GM12872 (cell line): ENCODE results near the gene BRD1.

Source experiments
- TF ChIP-seq, protein P1 (sequence below): IDR thresholded peaks from 3 replicates; pipeline ENCODE4 v1.5.1; 2011; ENCODE audit warnings: low read depth, mild to moderate bottlenecking, low read length, moderate library complexity; ENCODE audit not compliant: insufficient read depth

Gene BRD1

DNA sequence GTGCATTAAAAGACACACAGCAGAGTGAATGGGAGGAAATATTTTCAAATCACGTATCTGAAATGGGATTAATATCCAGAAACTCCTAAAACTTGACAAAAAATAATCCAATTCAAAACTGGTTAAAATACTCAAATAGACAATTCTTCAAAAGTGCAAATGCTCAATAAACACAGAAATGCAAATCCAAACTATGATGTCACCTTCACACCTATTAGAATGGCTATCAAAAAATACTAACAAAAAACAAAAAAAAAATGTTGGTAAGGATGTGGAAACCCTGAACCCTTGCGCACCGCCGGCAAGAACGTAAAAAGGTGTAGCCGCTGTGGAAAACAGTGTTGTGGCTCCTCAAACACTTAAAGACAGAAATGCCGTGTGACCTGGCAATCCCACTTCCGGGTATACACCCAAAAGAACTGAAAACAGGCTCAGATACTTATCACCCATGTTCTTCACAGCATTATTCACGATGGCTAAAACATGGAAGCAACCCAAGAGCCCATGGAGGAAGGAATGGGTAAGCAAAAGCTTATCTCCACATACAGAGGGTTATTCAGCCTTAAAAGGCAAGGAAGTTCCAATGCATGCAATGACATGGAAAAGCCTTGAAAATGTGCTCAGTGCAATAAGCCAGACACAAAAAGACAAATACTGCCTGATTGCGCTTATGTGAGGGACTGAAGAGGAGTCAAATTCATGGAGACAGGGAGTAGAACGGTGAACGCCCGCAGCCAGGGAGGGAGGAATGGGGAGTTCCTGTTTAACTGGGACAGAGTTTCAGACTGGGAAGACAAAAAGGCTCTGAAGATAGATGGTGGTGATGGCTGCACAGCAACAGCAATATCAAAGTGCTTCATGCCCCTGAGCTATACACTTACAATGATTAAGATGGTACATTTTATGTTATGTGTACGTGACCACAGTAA, 19.6 kb downstream of the BRD1 start:
- TF ChIP-seq, protein P1, sequence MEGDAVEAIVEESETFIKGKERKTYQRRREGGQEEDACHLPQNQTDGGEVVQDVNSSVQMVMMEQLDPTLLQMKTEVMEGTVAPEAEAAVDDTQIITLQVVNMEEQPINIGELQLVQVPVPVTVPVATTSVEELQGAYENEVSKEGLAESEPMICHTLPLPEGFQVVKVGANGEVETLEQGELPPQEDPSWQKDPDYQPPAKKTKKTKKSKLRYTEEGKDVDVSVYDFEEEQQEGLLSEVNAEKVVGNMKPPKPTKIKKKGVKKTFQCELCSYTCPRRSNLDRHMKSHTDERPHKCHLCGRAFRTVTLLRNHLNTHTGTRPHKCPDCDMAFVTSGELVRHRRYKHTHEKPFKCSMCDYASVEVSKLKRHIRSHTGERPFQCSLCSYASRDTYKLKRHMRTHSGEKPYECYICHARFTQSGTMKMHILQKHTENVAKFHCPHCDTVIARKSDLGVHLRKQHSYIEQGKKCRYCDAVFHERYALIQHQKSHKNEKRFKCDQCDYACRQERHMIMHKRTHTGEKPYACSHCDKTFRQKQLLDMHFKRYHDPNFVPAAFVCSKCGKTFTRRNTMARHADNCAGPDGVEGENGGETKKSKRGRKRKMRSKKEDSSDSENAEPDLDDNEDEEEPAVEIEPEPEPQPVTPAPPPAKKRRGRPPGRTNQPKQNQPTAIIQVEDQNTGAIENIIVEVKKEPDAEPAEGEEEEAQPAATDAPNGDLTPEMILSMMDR: no peak

DNA sequence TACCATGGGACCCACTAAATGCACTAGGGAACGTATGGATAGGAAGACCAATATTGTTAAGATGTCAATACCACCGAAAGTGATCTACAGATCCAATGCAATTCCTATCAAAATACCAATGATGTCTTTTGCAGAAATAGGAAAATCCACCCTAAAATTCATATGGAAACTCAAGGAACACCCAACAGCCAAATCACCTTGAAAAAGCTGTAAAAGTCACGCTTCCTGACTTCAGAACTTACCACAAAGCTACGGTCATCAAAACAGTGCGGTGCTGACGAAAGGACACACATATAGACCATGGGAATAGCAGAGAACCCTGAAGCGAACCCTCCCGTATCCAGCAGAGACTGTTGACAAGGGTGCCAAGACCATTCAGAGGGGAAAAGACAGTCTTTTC, 20.5 kb downstream of the BRD1 start:
- TF ChIP-seq, protein P1: no peak

DNA sequence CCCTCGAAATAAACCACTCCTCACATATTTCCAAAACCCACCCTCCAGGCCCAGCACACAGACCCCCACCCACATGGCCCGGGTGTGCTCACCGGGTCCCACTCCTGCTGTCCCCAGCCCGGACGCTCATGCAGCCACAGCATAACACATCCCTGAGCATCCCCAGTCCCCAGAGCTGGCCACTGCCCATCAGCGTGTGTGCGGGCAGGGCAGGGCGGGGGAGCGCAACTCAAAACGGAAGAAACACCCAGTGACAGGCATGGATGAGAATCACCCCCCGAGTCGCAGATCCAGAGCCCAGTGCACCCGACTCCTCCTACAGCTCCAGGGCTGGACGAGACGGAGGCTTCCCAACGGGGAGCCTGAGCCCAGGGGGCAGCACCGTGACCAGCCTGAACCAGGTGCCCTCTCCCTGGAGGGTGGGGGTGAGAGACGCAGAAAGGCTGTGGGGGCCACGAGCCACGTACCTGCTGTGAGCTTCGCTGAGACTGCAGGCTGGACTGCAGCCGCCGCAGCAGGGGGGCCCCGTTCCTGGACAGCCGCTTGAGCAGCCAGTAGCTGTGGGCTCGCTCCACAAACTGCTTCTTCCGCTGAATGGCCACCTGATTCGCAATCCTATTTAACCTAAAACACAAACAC, 23.8 kb downstream of the BRD1 start:
- TF ChIP-seq, protein P1: no peak

DNA sequence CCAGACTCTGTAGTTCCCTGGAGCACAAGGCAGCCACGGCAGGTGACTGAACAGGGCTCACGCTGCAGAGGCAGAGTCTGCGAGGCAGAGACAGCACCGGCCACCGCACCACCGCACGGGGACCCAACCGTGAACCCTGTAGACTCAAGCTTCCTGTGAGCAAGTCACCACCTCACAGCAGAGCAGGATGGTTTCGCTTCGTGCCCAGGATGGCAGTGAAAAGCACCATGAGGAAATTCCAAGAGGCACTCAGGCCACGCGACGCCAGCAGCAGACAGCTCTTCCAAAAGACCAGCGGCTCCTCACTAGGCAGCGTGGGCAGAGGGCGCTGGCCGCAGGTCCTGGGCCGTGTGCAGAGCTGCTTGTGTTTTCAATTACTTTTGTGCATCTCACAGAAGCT, 24.5 kb downstream of the BRD1 start:
- TF ChIP-seq, protein P1: no peak

DNA sequence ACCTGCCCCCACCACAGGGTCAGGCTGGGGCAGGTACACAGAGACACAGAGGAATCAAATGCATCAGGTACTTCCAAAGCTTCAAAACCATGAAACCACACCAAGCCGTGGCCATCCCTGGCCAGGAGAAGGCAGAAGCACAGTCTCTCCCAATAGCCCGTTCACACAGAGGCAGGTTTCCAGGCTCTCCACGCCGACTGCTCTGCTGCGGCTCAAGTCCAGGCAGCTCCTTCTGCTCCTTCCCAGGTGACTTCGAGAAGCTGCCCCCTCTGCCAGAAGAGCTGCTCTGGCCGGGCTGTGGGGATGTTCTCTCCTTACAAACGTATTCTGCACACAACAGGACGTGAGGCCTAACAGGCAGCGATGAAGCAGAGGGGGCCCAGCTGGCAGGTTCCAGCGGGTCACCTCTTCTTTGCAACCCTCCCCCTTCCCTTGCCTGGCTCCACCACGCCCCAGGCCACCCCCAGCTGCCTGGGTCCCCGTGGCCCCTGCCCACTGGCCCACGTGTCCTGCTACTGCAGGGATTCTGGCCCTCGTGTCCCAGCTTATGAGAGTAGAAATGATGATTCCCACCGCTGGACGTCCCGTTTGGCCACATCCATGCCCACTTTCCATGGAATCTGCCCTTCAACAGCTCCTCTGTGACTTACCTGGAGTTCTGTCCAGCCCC, 26.1 kb downstream of the BRD1 start:
- TF ChIP-seq, protein P1: no peak

DNA sequence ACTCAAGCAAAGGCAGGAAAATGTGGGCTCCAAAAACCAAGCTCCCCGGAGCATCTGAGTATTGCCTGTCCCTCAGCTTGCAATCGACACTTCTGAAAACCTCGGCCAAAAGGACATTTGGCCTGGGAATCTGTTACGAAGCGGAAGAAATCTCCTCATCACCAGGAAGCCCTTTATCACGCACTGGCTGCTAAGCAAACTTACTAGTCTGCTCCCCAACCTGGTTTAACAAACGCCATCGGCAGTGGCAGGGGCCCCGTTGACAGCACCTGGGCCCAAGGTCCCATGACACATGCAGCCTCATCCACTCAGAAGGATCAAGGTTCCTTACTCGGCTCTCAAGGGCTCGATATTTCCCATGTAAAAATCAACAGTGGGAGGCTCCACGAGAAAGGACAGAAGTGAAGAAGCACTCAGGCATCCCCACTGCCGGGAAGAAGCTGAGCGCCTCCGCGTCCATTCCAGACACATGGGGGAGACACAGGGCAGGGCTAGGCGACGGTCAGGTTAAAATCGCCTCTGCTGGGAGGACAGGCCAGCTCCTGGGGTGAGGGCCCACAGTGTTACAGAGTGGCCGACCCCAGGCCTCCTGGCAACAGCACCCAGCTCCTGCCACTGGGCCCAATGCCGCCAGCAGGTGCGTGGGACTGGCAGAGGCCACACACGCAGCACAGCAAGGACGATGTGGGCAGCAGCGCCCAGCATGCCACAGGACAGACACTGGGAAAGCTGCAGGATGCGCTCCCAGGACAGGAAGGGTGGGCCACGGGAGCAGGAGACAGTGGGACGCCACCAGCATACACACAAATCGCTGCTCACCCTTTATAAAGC, 27.1 kb downstream of the BRD1 start:
- TF ChIP-seq, protein P1: no peak
